LNCaP clone FGC (cell line): ENCODE results near the gene ZSWIM4.

ENCODE experiments used
- DNase-seq: peaks from one replicate; pipeline ENCODE4 v3.0.0-alpha.2; 2011; ENCODE audit warnings: low read depth
- H3K4me3 ChIP-seq: 2 replicates; pipeline ENCODE4 v1.5.1; 2011; ENCODE audit warnings: mild to moderate bottlenecking, low read depth, low read length, control low read depth
- CTCF ChIP-seq: IDR thresholded peaks from 2 replicates; pipeline ENCODE4 v1.5.1; 2012; ENCODE audit warnings: mild to moderate bottlenecking; ENCODE audit not compliant: control insufficient read depth, insufficient read depth; ENCODE audit errors: extremely low read depth

Gene ZSWIM4

GRCh38 chr19:13799669-13800068 is 4.4 kb downstream of the ZSWIM4 start:
- H3K4me3 ChIP-seq, result no peak overlapping the region
- TF ChIP-seq CTCF, result no peak
- DNase-seq, result no peak

GRCh38 chr19:13803038-13803437 is 7.8 kb downstream of the ZSWIM4 start:
- no peak for TF ChIP-seq CTCF
- DNase-seq, result peak; percentile 27
- H3K4me3 ChIP-seq, result no peak overlapping the region

- H3K4me3 ChIP-seq, result no peak overlapping the region
- DNase-seq, result no peak
- peak; percentile 24; the same call in 1 of the 2 replicates for TF ChIP-seq CTCF
Measured at GRCh38 chr19:13804830-13805683, 9.8 kb downstream of the ZSWIM4 start.

- no peak overlapping the region for H3K4me3 ChIP-seq
- DNase-seq, result no peak
- TF ChIP-seq CTCF, result no peak
Measured at GRCh38 chr19:13806728-13807127, 11.5 kb downstream of the ZSWIM4 start.

GRCh38 chr19:13807421-13808021 is 12.3 kb downstream of the ZSWIM4 start:
- TF ChIP-seq CTCF, result no peak
- no peak overlapping the region for H3K4me3 ChIP-seq
- no peak for DNase-seq

- TF ChIP-seq CTCF, result no peak
Measured at GRCh38 chr19:13808856-13809255, 13.6 kb downstream of the ZSWIM4 start.

More at GRCh38 chr19:13808856-13809255, 13.6 kb downstream of the ZSWIM4 start:
- H3K4me3 ChIP-seq, result no peak overlapping the region
- DNase-seq, result no peak
